ENCODE results near the gene MAG. TPM values are rescaled to one million over a fixed set of nuclear protein-coding genes. Genes with fewer than 3 reads are reported as not detected.
A peak's percentile ranks its signal among the peaks of the same experiment; 100 is the strongest.

The MAG gene
- total and polyA plus RNA-seq, 2 of the 8 experiments (the other 6 are each of a cell fraction or from before 2014, with no cell fraction given): 0.20 to 1.3 TPM

DNA sequence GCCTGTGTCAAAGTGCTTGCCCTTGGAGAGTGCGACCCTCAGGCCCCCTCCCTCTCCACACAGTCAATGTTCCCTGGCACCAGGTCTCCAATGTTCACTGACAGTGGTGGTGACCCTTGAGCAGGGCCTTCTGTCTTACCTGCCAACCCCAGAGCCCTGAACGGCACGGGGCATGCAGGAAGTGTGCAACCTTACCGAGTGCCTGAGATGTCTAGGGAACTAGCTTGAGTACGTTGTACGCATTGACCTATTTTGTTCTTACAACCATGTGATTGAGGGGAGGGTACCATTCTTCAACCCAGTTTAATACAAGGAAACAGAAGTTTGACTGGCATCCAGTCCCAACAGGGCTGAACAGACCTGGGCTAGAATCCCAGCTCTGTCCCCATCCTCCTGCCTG, 13.2 kb downstream of the MAG start:
- FAIRE-seq: no peak
- CTCF ChIA-PET (ENCODE audit: partially characterized antibody): interaction anchor here (0.7 to 1.5 kb wide), 10 partner anchors 10 to 239 kb away, joined by 3 to 6 read pairs (median 3); no protein-coding TSS in a partner anchor
- peak overlapping the region; percentile 60; the same call in 1 of the 2 replicates for H2BK12ac ChIP-seq (ENCODE audit: low read depth, low read length)
- no peak overlapping the region for H3K56ac ChIP-seq (replicated peaks; ENCODE audit: insufficient read length, low read depth, low read length)
- H3K23me2 ChIP-seq (ENCODE audit: low read depth, low read length): no peaks in the 10 kb centered on the region
- H4K91ac ChIP-seq (replicated peaks; ENCODE audit: insufficient read length, low read length): no peak overlapping the region
- H4K8ac ChIP-seq (ENCODE audit: extremely low read depth, insufficient read depth, low read length): no peak overlapping the region
- no peak overlapping the region for H3K4ac ChIP-seq (replicated peaks; ENCODE audit: insufficient read length, low read depth, low read length)
- no peak for DNase-seq (ENCODE audit: low read depth in 1 of 2, low spot score in 2 of 2)
- no peak overlapping the region; a peak in 1 of 7 replicates for H3K9ac ChIP-seq (replicated peaks in 1 of 4; ENCODE audit: extremely low read depth in 1 of 4, low read depth in 3 of 4, low read length in 3 of 4)
- TF ChIP-seq ASH2L (IDR thresholded peaks at IDR 0.05; ENCODE audit: low read length): no peak
- H2BK120ac ChIP-seq (replicated peaks; ENCODE audit: low read depth, low read length): no peak overlapping the region
- no peak overlapping the region for H2AK5ac ChIP-seq (ENCODE audit: low read depth, low read length)
- no peak overlapping the region for H3K18ac ChIP-seq (ENCODE audit: extremely low read depth, low read length)
- no peak overlapping the region for H2BK5ac ChIP-seq (ENCODE audit: low read depth, low read length)
- H3K4me2 ChIP-seq (ENCODE audit: insufficient read depth in 1 of 2, low read depth in 2 of 2, low read length in 2 of 2): no peak overlapping the region
- H3K27me3 ChIP-seq (replicated peaks in 1 of 4; ENCODE audit: control insufficient read depth in 3 of 4, extremely low read depth in 1 of 4, insufficient read depth in 3 of 4, low read length in 3 of 4): no peaks in the 10 kb centered on the region
- peaks cover 0 to 2% (median 0%) of the 10 kb centered on the region in 4 experiments; a peak in 1 of 7 replicates for H3K4me1 ChIP-seq (replicated peaks in 1 of 4; ENCODE audit: control insufficient read depth in 3 of 4, insufficient read depth in 4 of 4, low read length in 3 of 4)
- no peaks in the 10 kb centered on the region for H3K9me3 ChIP-seq (ENCODE audit: insufficient read depth in 2 of 2, low read depth in 1 of 2, low read length in 1 of 2)
- no peaks in the 10 kb centered on the region for H3K79me1 ChIP-seq (ENCODE audit: low read depth, low read length)
- H3K79me2 ChIP-seq (ENCODE audit: control insufficient read depth in 1 of 2, insufficient read depth in 2 of 2, low read length in 2 of 2): no peaks in the 10 kb centered on the region
- H3K36me3 ChIP-seq (ENCODE audit: control insufficient read depth in 2 of 4, insufficient read depth in 4 of 4, low read length in 3 of 4): no peaks in the 10 kb centered on the region
- 95% methylated on average over 5 of the region's 6 CpGs; no CpG with 5 or more reads in 1 of the 2 experiments for WGBS, 2 experiments (ENCODE audit: extremely low coverage in 1 of 2, insufficient coverage in 1 of 2, insufficient read length in 1 of 2, insufficient replicate concordance in 2 of 2, low coverage in 1 of 2, low lambda C conversion rate in 2 of 2, missing lambda C conversion rate in 1 of 2)
- POLR2A ChIA-PET (ENCODE audit: partially characterized antibody): interaction anchor here (1.3 to 1.6 kb wide), 2 partner anchors 13 to 36 kb away, joined by 3 read pairs; no protein-coding TSS in a partner anchor
- H4K20me1 ChIP-seq (replicated peaks in 1 of 2; ENCODE audit: control insufficient read depth in 1 of 2, insufficient read depth in 2 of 2, low read length in 2 of 2): no peaks in the 10 kb centered on the region
- no peak overlapping the region for H2BK15ac ChIP-seq (ENCODE audit: low read length)
- H3K27ac ChIP-seq (ENCODE audit: low read depth, low read length): no peak overlapping the region
- no peak overlapping the region for H3K23ac ChIP-seq (ENCODE audit: insufficient read length)
- no peak overlapping the region for H2AFZ ChIP-seq (ENCODE audit: low read length)
- no peak overlapping the region for H2BK20ac ChIP-seq (ENCODE audit: low read length)
- H3K4me3 ChIP-seq (ENCODE audit: extremely low read depth in 1 of 4, insufficient read depth in 2 of 4, low read depth in 3 of 4, low read length in 4 of 4): no peak overlapping the region
- no peak overlapping the region for H3K14ac ChIP-seq (ENCODE audit: insufficient read length)
- no peak overlapping the region for H4K5ac ChIP-seq (ENCODE audit: insufficient read length, low read depth, low read length)

Measured in H1 (cell line).